Memory B cell (primary cell): ENCODE results near the gene LRGUK.

ENCODE experiments used
- ATAC-seq: fragments of 150-1000 bp; cut with Tn5 transposase; 2 replicates; pipeline ENCODE4 v1.10.0; 2021; ENCODE audit warnings: low read depth, mild to moderate bottlenecking, moderate library complexity
- DNase-seq, 2 donors: peaks; one replicate each; pipeline ENCODE4 v3.0.0; 2022; ENCODE audit warnings: low spot score in 2 of 2
- H3K27ac Mint-ChIP-seq: one replicate; pipeline ENCODE4 v1.8.0; 2022; ENCODE audit warnings: mild to moderate bottlenecking, moderate library complexity, mixed read lengths
- H3K27me3 Mint-ChIP-seq: one replicate; pipeline ENCODE4 v1.8.0; 2022; ENCODE audit warnings: mixed read lengths
- H3K36me3 Mint-ChIP-seq: one replicate; pipeline ENCODE4 v1.8.0; 2022; ENCODE audit warnings: mild to moderate bottlenecking, mixed read lengths
- H3K4me1 Mint-ChIP-seq: one replicate; pipeline ENCODE4 v1.8.0; 2022; ENCODE audit warnings: mixed read lengths
- H3K4me3 Mint-ChIP-seq: one replicate; pipeline ENCODE4 v1.8.0; 2022; ENCODE audit warnings: mild to moderate bottlenecking, moderate library complexity, mixed read lengths
- H3K9me3 Mint-ChIP-seq: one replicate; pipeline ENCODE4 v1.8.0; 2022; ENCODE audit warnings: mixed read lengths

The LRGUK gene

DNA sequence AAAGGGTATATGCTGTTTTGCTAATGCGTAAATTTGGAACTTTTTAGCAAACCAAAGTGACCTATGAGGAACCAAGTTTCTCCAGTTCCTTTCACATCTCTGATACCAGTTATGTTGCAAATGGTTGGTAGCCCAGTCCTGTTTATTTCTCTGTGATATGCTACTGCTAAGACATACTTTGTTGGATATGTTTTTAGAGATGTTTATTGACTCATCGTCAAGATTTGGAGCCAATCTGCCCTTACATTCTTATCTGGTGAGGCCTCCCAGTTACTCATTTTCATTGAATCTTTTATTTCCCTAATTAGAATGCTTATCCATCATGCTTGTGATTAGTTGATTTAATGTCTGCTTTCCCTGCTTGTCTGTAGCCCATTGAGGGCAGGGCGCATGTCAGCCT, 58.9 kb downstream of the LRGUK start:
- Mint-ChIP-seq H3K27ac (no peak overlapping the region), H3K4me3 (no peak overlapping the region), H3K9me3 (no peaks in the 10 kb centered on the region), H3K36me3 (no peaks in the 10 kb centered on the region), H3K4me1 (no peaks in the 10 kb centered on the region), H3K27me3 (peaks cover 6% of the 10 kb centered on the region)
- DNase-seq (no peak), ATAC-seq (no peak)

GRCh38 chr7:134186801-134187200, 59.7 kb downstream of the LRGUK start:
- Mint-ChIP-seq H3K27ac (no peak overlapping the region), H3K9me3 (no peaks in the 10 kb centered on the region), H3K4me3 (no peak overlapping the region), H3K36me3 (no peaks in the 10 kb centered on the region), H3K27me3 (peaks cover 6% of the 10 kb centered on the region), H3K4me1 (no peaks in the 10 kb centered on the region)
- ATAC-seq: no peak
- no peak for DNase-seq

- Mint-ChIP-seq H3K27me3 (peaks cover 6% of the 10 kb centered on the region), H3K9me3 (no peaks in the 10 kb centered on the region), H3K4me3 (no peak overlapping the region), H3K4me1 (no peaks in the 10 kb centered on the region), H3K27ac (no peak overlapping the region), H3K36me3 (no peaks in the 10 kb centered on the region)
- ATAC-seq (no peak), DNase-seq (no peak)
Measured at GRCh38 chr7:134187893-134188292, 60.8 kb downstream of the LRGUK start.

- Mint-ChIP-seq H3K36me3 (no peaks in the 10 kb centered on the region), H3K4me3 (no peak overlapping the region), H3K4me1 (no peaks in the 10 kb centered on the region), H3K9me3 (no peaks in the 10 kb centered on the region), H3K27ac (no peak overlapping the region), H3K27me3 (peaks cover 6% of the 10 kb centered on the region)
- DNase-seq (no peak), ATAC-seq (no peak)
Measured at GRCh38 chr7:134188311-134188710, 61.2 kb downstream of the LRGUK start.

DNA sequence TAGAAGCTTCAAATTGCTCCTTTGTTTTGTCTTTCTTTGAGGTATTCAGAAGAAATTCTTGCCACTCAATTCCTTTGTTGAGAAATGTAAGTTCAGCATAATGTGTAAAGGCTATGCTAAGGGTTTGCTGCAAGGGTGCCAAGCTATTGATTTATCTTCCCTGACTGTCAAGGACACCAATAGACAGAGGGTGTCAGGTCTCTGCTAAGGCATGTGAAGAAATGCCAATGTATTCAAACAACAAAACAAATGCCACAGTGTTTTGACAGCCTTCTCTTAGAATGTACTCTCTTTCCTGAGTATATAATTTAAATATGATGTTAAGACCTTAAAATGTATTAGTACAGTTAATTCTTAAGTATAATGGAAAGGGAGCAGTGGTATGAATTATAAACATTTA, 62.4 kb downstream of the LRGUK start:
- Mint-ChIP-seq H3K27me3 (peaks cover 4% of the 10 kb centered on the region), H3K9me3 (no peaks in the 10 kb centered on the region), H3K4me1 (no peaks in the 10 kb centered on the region), H3K4me3 (no peak overlapping the region), H3K36me3 (no peaks in the 10 kb centered on the region), H3K27ac (no peak overlapping the region)
- no peak for DNase-seq
- no peak for ATAC-seq

GRCh38 chr7:134191876-134192275, 64.7 kb downstream of the LRGUK start:
- Mint-ChIP-seq H3K27me3 (peaks cover 4% of the 10 kb centered on the region), H3K4me1 (no peaks in the 10 kb centered on the region), H3K9me3 (no peaks in the 10 kb centered on the region), H3K4me3 (no peak overlapping the region), H3K36me3 (no peaks in the 10 kb centered on the region), H3K27ac (no peak overlapping the region)
- DNase-seq (no peak), ATAC-seq (no peak)

- H3K27ac Mint-ChIP-seq: no peak overlapping the region
- no peaks in the 10 kb centered on the region for H3K36me3 Mint-ChIP-seq
- H3K27me3 Mint-ChIP-seq: peaks cover 2% of the 10 kb centered on the region
- no peak for DNase-seq
- no peak overlapping the region for H3K4me3 Mint-ChIP-seq
- ATAC-seq: no peak
- no peaks in the 10 kb centered on the region for H3K4me1 Mint-ChIP-seq
- H3K9me3 Mint-ChIP-seq: no peaks in the 10 kb centered on the region
Measured at GRCh38 chr7:134193240-134193639, 66.1 kb downstream of the LRGUK start.

DNA sequence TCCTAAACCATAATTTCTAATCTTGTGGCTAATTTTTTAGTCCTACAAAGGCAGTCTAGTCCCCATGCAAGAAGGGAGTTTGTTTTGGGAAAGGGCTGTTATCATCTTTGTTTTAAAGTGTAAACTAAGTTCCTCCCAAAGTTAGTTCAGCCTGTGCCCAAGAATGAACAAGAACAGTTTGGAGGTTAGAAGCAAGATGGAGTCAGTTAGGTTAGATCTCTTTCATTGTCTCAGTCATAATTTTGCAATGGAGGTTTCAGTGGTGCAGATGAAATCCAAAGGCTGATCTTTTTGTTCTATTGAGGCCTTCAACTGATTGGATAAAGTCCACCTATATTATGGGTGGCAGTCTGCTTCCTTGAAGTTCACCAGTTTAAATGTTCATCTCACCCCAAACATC, 68.1 kb downstream of the LRGUK start:
- Mint-ChIP-seq H3K27me3 (peaks cover 2% of the 10 kb centered on the region), H3K27ac (no peak overlapping the region), H3K4me3 (no peak overlapping the region), H3K36me3 (no peaks in the 10 kb centered on the region), H3K4me1 (no peaks in the 10 kb centered on the region), H3K9me3 (no peaks in the 10 kb centered on the region)
- DNase-seq: no peak
- ATAC-seq: no peak

- Mint-ChIP-seq H3K27me3 (peaks cover 2% of the 10 kb centered on the region), H3K36me3 (no peaks in the 10 kb centered on the region), H3K9me3 (no peaks in the 10 kb centered on the region), H3K4me3 (no peak overlapping the region), H3K27ac (no peak overlapping the region), H3K4me1 (no peaks in the 10 kb centered on the region)
- DNase-seq: no peak
- no peak for ATAC-seq
Measured at GRCh38 chr7:134196439-134196838, 69.3 kb downstream of the LRGUK start.

GRCh38 chr7:134197345-134197744, 70.2 kb downstream of the LRGUK start:
- no peak for DNase-seq

DNA sequence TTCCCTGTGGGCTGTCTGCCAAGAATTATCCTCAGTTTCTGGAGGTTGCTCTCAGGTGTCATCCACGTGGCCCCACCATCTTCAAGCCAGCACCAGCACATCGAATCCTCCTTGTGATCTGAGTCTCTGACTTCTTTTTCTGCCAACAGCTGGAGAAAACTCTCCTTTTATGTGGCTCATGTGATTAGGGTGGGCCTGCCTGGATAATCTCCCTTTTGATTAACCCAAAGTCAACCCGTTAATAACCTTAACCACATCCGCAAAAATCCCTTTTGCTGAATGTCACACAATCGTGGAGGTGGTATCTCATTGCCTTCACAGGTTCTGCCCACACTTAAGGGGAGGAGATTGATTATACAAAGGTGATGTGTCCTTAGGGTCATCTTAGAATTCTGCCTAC, 73.8 kb downstream of the LRGUK start:
- ATAC-seq: no peak
- H3K4me3 Mint-ChIP-seq: no peak overlapping the region
- H3K9me3 Mint-ChIP-seq: no peaks in the 10 kb centered on the region
- peaks cover 4% of the 10 kb centered on the region for H3K27me3 Mint-ChIP-seq
- no peak for DNase-seq
- peaks cover 4% of the 10 kb centered on the region for H3K36me3 Mint-ChIP-seq
- H3K27ac Mint-ChIP-seq: no peak overlapping the region
- H3K4me1 Mint-ChIP-seq: no peaks in the 10 kb centered on the region

More at GRCh38 chr7:134197345-134197744, 70.2 kb downstream of the LRGUK start:
- H3K4me1 Mint-ChIP-seq: no peaks in the 10 kb centered on the region
- no peak for ATAC-seq
- H3K27me3 Mint-ChIP-seq: peaks cover 2% of the 10 kb centered on the region
- H3K9me3 Mint-ChIP-seq: no peaks in the 10 kb centered on the region
- no peak overlapping the region for H3K4me3 Mint-ChIP-seq
- no peaks in the 10 kb centered on the region for H3K36me3 Mint-ChIP-seq
- no peak overlapping the region for H3K27ac Mint-ChIP-seq

- Mint-ChIP-seq H3K27me3 (peaks cover 4% of the 10 kb centered on the region), H3K4me3 (no peak overlapping the region), H3K9me3 (no peaks in the 10 kb centered on the region), H3K4me1 (no peaks in the 10 kb centered on the region), H3K36me3 (peaks cover 4% of the 10 kb centered on the region), H3K27ac (no peak overlapping the region)
- no peak for ATAC-seq
- DNase-seq: no peak
Measured at GRCh38 chr7:134201569-134202261, 74.6 kb downstream of the LRGUK start.

GRCh38 chr7:134203186-134203889, 76.2 kb downstream of the LRGUK start:
- Mint-ChIP-seq H3K9me3 (no peaks in the 10 kb centered on the region), H3K27me3 (peaks cover 2% of the 10 kb centered on the region), H3K36me3 (peaks cover 4% of the 10 kb centered on the region), H3K4me3 (no peak overlapping the region), H3K27ac (no peak overlapping the region), H3K4me1 (no peaks in the 10 kb centered on the region)
- no peak for ATAC-seq
- DNase-seq: no peak

DNA sequence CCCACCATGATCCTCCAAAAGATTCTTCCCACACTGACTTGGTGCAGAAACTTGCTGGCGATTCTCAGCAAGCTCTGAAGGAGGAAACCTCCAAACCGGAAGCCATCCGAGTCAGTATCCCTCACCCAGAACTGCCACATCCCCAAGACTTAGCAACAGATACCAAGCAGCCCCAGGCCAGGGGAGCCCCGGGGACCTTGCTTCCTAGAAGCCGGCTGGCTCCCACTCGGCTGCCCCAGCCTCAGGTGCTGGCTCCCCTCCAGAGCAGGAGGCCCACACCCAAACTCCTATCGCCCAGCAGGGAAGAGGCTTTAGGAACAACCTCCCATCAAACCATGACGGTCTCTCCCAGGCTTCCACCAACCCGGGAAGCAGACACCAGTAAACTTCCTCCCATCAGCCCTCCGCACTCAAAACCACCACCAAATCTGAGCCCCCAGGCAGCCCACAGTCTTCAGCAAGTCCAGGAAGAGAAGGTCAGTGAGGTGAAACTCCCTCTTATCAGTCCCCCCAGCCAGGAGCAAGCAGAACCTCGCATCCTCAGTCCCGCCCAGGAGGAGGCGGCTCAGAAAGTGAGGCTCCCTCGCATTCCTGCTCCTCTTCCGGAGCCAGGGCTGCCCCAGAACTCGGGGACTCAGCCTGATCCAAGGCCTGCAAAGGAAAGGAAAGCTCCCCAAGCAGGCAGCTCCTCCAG, 82.3 kb downstream of the LRGUK start:
- no peak for DNase-seq
- peaks cover 4% of the 10 kb centered on the region for H3K27me3 Mint-ChIP-seq
- no peak overlapping the region for H3K4me3 Mint-ChIP-seq
- peaks cover 3% of the 10 kb centered on the region for H3K36me3 Mint-ChIP-seq
- H3K4me1 Mint-ChIP-seq: no peaks in the 10 kb centered on the region
- ATAC-seq: no peak
- H3K9me3 Mint-ChIP-seq: no peaks in the 10 kb centered on the region
- H3K27ac Mint-ChIP-seq: no peak overlapping the region
